C4-2B (cell line): Measurements from ENCODE around the gene SNAI3.
A peak's percentile ranks its signal among the peaks of the same experiment; 100 is the strongest.

Experiments used
- H3K27ac ChIP-seq: fragments of 450-650 bp; 2 replicates; pipeline ENCODE4 v1.5.1; 2017
- CTCF ChIP-seq: fragments of 450-650 bp; conservative IDR thresholded peaks from 2 replicates; pipeline ENCODE4 v1.5.1; 2017; ENCODE audit warnings: mild to moderate bottlenecking
- ZFX ChIP-seq: fragments of 450-650 bp; IDR thresholded peaks from 2 replicates; pipeline ENCODE4 v1.6.1; 2017

The SNAI3 gene

DNA sequence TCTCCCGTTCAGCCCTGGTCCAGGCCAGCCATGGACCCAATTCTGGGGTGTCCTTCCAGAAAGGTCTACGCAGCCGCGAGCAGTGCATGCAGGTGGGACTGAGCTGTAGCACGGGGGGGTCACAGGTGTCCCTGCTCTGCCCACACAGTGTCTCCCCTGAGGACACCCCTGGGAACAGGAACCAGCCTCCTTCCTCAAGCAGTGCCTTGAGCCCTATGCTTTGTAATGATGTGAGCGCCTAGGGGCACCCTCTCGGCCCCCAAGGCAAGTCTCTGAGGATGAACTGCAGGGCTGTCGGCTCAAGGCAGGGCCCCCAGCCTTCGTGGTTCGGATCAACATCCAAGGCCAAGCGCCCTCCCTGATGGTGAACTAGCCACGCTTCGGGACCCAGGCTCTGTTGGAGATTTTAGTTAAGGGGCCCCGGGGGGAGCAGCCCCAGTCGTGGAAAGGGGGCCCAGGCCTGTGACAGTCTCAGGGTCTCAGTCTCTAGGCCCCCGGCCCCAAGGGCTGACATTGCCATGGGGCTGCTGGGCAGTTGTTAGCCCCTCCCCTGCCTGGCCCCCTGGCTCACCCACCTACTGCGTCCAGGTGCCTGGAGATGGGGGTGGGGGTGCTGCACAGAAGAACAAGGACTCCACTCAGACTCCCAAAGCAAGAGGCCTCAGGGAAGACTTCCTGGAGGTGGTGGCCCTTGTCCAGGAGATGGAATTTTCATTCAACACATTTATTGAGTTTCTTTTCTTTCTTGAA, 45.6 kb downstream of the SNAI3 start:
- H3K27ac ChIP-seq = no peak overlapping the region
- TF ChIP-seq ZFX (no peak), CTCF (no peak)

GRCh38 chr16:88640039-88640495, 46.2 kb downstream of the SNAI3 start:
- TF ChIP-seq CTCF (no peak), ZFX (no peak)

DNA sequence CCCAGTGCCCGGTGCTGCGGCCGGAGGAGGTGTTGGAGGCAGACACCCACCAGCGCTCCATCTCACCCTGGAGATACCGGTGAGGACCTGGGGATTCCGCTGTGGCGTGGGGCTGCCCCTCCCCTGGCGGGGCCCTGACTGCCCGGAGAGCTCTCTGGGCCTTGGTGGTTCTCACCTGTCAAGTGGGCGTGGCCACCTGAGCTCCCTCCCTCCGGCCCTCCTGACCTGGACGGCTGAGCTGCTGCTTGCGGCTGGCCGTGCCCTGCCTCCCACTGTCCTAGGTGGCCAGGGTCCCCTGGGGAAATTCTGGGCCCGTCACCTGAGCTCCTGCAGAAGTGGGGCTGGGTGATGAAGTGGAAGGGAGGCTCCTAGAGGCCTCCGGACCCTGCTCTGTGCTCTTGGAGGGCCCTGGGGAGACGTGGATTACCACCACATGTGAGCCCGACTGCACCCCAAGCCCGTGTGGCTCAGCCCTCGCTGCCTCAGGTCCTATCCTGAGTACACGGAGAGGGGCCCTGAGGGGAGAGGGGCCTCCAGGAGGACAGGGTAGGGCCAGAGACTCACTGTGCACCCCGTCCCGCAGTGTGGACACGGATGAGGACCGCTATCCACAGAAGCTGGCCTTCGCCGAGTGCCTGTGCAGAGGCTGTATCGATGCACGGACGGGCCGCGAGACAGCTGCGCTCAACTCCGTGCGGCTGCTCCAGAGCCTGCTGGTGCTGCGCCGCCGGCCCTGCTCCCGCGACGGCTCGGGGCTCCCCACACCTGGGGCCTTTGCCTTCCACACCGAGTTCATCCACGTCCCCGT, 46.9 kb downstream of the SNAI3 start:
- peak overlapping the region; percentile 50; the same call in 1 of the 2 replicates for H3K27ac ChIP-seq
- TF ChIP-seq ZFX (no peak), CTCF (no peak)

More at GRCh38 chr16:88640039-88640495, 46.2 kb downstream of the SNAI3 start:
- no peak overlapping the region for H3K27ac ChIP-seq

- no peak for TF ChIP-seq CTCF
- TF ChIP-seq ZFX = no peak
- peak within 1 kb of the TSS; percentile 50; the same call in 1 of the 2 replicates for H3K27ac ChIP-seq
Observed at GRCh38 chr16:88638323-88639230, 47.7 kb downstream of the SNAI3 start, which contains the start of gene IL17C. Gene IL17C, plus strand, starts transcription at chr16:88638572. Its CDS starts 70 bp downstream, at chr16:88638642.

DNA sequence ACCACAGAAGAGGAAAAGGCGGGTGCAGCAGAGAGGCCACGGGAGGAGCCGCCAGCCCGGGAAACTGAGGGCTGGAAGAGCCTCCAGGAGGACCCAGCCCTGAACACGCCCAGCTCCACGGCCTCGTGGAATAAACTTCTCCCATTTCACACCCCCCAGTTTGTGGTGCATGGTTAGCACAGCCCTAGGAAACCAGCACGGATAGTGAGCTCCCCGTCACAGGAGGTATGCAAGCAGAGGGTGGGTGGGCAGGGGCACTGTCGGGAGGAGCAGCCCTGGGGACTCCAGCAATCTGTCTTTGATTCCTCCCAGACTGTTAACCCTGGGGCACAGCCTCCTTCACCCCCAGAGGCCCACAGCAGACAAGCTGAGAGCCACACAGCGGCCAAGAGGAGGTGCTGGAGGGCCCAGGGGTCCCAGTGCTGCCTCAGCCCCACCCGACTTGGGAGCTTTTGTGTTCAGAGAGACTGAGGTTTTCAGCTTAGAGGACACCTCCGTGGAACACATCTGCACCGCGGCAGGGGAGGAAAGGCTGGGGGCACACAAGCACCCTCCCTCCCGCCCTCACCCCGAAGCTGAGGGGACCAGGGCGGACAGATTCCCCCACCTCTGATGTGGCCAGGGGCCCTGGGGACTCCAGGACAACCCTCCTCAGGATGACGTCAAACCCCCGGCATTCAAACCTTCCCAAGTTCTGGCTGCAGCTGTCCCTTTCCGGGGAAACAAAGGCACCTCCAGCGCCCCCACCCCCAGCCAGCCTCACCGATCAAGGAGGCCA, 49.6 kb downstream of the SNAI3 start:
- H3K27ac ChIP-seq = no peak overlapping the region; the same call in 1 of the 2 replicates
- TF ChIP-seq ZFX = no peak
- no peak for TF ChIP-seq CTCF

DNA sequence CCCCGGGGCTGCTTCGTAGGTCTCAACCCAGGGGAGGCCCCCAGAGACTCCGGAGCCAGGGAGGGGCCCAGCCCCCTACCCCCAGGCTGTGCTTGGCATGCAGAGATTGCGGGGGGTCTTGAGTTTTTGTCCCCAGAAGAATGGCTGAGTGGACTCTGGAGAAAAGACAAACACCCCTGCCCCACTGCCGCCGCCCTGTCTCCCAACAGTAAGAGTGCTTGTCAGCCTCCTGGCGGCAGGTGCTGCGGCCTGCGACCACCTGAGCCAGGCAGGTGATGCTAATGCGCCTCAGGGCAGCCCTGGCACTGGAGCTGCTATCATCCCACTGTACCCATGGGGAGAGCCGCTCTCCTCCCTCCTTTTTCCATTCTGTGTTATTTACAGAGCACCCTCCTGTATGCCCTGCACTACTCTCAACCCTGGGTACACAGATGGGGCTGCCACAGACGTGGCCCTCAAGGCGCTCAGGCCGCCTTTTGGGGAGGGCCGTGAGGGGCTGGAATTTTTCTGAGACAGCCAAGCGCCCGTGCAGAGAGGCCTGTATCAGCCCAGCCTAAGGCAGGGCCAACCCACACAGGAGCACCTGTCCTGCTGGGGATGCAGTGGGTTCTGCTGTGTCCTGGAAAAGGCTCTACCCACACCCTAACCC, 50.5 kb downstream of the SNAI3 start:
- TF ChIP-seq ZFX (no peak), CTCF (no peak)
- H3K27ac ChIP-seq = no peak overlapping the region
